GM23248 (cell line): ENCODE measurements around the gene MRPL42. TPM values are rescaled to one million over a fixed set of nuclear protein-coding genes. Genes with fewer than 3 reads are reported as not detected.

Experiments used
- DNase-seq: peaks from one replicate; pipeline ENCODE4 v3.0.0-alpha.2; 2015
- H2AFZ ChIP-seq: fragments of 200-600 bp; sonication (generic); 2 replicates; pipeline ENCODE4 v1.6.1; 2016; ENCODE audit warnings: antibody characterized with exemption
- H3F3A ChIP-seq: fragments of 200-600 bp; sonication (generic); 2 replicates; pipeline ENCODE4 v1.6.1; 2016; ENCODE audit warnings: mild to moderate bottlenecking, antibody characterized with exemption, mixed run types; ENCODE audit not compliant: insufficient read depth
- H3K27ac ChIP-seq: fragments of 200-600 bp; sonication (generic); 2 replicates; pipeline ENCODE4 v1.5.1; 2016; ENCODE audit warnings: mild to moderate bottlenecking
- H3K27me3 ChIP-seq: fragments of 200-600 bp; sonication (generic); replicated peaks from 2 replicates; pipeline ENCODE4 v1.6.1; 2016; ENCODE audit warnings: mild to moderate bottlenecking; ENCODE audit not compliant: insufficient read depth
- H3K36me3 ChIP-seq: fragments of 200-600 bp; sonication (generic); 2 replicates; pipeline ENCODE4 v1.6.1; 2016; ENCODE audit warnings: low read depth, mild to moderate bottlenecking
- H3K4me1 ChIP-seq: fragments of 200-600 bp; sonication (generic); 2 replicates; pipeline ENCODE4 v1.6.1; 2016; ENCODE audit warnings: mild to moderate bottlenecking; ENCODE audit not compliant: insufficient read depth
- H3K4me2 ChIP-seq: fragments of 200-600 bp; sonication (generic); one replicate; pipeline ENCODE4 v1.6.1; 2016; ENCODE audit warnings: mild to moderate bottlenecking; ENCODE audit not compliant: unreplicated experiment
- H3K4me3 ChIP-seq: fragments of 200-600 bp; sonication (generic); 2 replicates; pipeline ENCODE4 v1.5.1; 2016; ENCODE audit warnings: mild to moderate bottlenecking
- H3K79me2 ChIP-seq: fragments of 200-600 bp; sonication (generic); 2 replicates; pipeline ENCODE4 v1.6.1; 2016; ENCODE audit warnings: mild to moderate bottlenecking; ENCODE audit not compliant: insufficient read depth
- H3K9ac ChIP-seq: fragments of 200-600 bp; sonication (generic); 2 replicates; pipeline ENCODE4 v1.6.1; 2016; ENCODE audit warnings: mild to moderate bottlenecking
- H3K9me2 ChIP-seq: fragments of 200-600 bp; sonication (generic); 2 replicates; pipeline ENCODE4 v1.6.1; 2016; ENCODE audit warnings: mixed run types, mild to moderate bottlenecking, moderate library complexity; ENCODE audit not compliant: insufficient read depth
- H3K9me3 ChIP-seq: fragments of 200-600 bp; sonication (generic); one replicate; pipeline ENCODE4 v1.6.1; 2017; ENCODE audit warnings: low read depth
- H4K20me1 ChIP-seq: fragments of 200-600 bp; sonication (generic); 2 replicates; pipeline ENCODE4 v1.6.0; 2016; ENCODE audit not compliant: insufficient read depth
- EZH2 ChIP-seq: fragments of 200-600 bp; sonication (generic); IDR thresholded peaks from 2 replicates; pipeline ENCODE4 v1.6.1; 2018; ENCODE audit warnings: antibody characterized with exemption, mild to moderate bottlenecking; ENCODE audit not compliant: insufficient read depth, poor library complexity, severe bottlenecking
- EZH2phosphoT487 ChIP-seq: fragments of 200-600 bp; sonication (generic); IDR thresholded peaks from 2 replicates; pipeline ENCODE4 v1.6.1; 2018; ENCODE audit warnings: antibody characterized with exemption, moderate library complexity, mild to moderate bottlenecking, low read depth; ENCODE audit not compliant: insufficient read depth
- WGBS, 2 experiments: methylation state at CpG; one replicate each; pipeline ENCODE4 v1.1.6; 2015 to 2017; ENCODE audit warnings: low lambda C conversion rate in 2 of 2, low coverage in 1 of 2; ENCODE audit errors: missing lambda C conversion rate in 2 of 2; 5-methylcytosine and 5-hydroxymethylcytosine counted together
- in situ Hi-C: fragments of 300-500 bp; cut with MboI; formaldehyde crosslinking; loops from 2 replicates; pipeline ENCODE4 v1.15.0; 2020
- polyA plus RNA-seq: library from polyadenylated mRNA; unstranded; fragments of >200 nt; fragmentation: Nextera tagmentation; extraction: Ambion mirVana; gene quantifications from 2 replicates; pipeline ENCODE4 v1.2.1, GENCODE V29; 2016
- total RNA-seq: library from RNA; depleted of rRNA; stranded (reverse); fragments of >200 nt; shearing (Covaris generic); gene quantifications from 2 replicates; pipeline ENCODE4 v1.2.3, GENCODE V29; 2014

The MRPL42 gene
- total and polyA plus RNA-seq, 2 experiments from 2014 or later: 75.0 to 87.2 TPM

DNA sequence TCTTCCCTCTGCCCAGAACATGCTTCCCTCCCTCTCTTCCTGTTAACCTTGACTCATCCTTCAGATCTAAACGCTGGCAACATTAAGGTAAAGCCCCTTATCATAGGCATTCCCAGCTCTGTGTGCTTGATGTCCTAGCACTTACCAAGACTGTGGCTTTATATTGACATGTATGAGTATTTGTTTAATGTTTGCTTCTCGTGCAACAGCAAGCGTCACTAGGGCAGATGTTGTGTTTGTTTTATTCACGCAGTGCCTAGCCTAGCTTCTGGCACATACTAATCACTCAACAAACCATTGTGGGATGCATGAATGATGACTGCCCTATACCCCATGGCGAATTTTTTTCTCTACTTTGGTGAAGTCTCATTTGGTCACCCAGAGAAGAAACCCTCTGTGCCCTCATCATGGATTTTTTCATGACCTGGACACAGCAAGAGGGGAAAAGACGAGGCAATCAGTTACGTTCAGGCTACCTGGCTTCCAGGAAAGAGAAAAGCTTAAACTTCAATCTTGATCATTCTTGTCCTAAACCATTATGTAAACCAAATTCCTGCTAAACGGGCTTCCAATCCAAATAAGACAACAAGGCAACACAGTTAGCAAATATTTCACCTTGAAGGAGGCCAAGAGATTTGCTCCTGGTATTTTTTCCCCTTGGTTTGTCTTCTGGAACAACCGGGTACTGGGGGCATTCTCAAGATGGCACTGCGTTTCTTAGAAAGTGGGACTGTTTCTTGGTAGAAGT lies 57.2 kb downstream of the MRPL42 start:
- peaks cover 9% of the 10 kb centered on the region; the same call in 1 of the 2 replicates for H3K4me1 ChIP-seq
- in situ Hi-C loops: no loop called here
- 66 to 67% methylated on average over 10 of the region's 10 CpGs for WGBS, 2 experiments
- H3K9me2 ChIP-seq: no peaks in the 10 kb centered on the region
- H3K79me2 ChIP-seq: no peaks in the 10 kb centered on the region
- no peak overlapping the region for H2AFZ ChIP-seq
- TF ChIP-seq EZH2 (no peak), EZH2phosphoT487 (no peak)
- no peak for DNase-seq
- no peak overlapping the region for H3K4me2 ChIP-seq
- H4K20me1 ChIP-seq: no peaks in the 10 kb centered on the region
- no peaks in the 10 kb centered on the region for H3K36me3 ChIP-seq
- H3F3A ChIP-seq: 0 out of 2 replicates have a peak, but pooled peaks cover 5% of the 10 kb centered on the region
- no peaks in the 10 kb centered on the region for H3K27me3 ChIP-seq
- H3K4me3 ChIP-seq: no peak overlapping the region
- H3K27ac ChIP-seq: no peak overlapping the region
- no peak overlapping the region for H3K9ac ChIP-seq
- H3K9me3 ChIP-seq: no peaks in the 10 kb centered on the region

DNA sequence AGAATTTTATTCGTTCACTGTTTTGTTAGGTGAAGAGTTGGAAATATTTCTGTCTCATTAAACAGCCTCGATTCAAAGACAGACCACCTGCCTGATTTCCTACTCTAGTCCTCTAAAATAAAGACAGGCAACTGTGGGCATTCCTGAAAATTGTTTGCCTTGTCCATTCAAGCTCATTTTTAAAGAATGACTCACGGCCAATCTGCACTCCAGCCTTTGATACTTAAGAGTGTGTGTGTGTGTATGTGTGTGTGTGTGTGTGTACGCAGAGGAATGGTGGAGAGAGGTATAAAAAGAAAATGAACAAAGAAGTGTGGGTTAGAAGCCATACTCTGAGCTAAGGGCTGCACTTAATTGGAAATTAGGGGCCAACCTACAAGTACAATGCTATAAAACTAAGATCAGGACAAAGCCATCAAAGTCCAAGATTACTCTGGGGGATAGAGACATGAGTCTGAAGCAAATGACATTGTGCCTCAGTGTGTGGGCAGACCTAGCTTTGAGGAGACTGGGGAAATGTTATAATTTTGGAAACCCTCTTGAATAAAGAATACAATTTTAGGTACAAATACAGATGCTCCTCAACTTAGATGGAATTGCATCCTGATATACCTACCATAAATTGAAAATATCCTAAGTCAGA lies 59.6 kb downstream of the MRPL42 start:
- WGBS, 2 experiments: 34 to 37% methylated on average over 4 of the region's 4 CpGs
- no peak for TF ChIP-seq EZH2phosphoT487
- no peak for TF ChIP-seq EZH2

DNA sequence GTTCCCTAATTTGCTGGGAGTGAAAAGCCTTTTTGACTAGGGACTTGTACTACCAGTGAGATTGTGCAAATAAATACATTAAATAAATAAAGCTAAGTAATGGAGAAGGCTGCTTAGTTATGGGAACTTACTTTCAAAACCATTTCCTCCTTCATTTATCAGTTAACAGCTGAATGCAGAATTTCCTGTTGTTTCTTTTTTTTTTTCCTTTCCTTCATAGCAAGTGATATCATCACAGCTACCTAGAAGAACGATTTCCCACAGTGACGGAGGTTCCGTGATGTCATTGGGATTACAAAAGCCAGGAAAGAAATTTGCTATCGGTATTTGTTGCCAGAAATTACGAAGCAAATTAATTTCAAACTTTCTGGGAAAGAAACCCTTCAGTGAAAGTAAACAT lies 63.0 kb downstream of the MRPL42 start:
- Histone ChIP-seq H4K20me1 (no peaks in the 10 kb centered on the region), H3K9ac (no peak overlapping the region), H3K9me2 (no peaks in the 10 kb centered on the region), H3K79me2 (no peaks in the 10 kb centered on the region), H3K4me1 (peaks cover 9% of the 10 kb centered on the region; the same call in 1 of the 2 replicates), H3K4me3 (no peak overlapping the region), H3K27me3 (no peaks in the 10 kb centered on the region), H3K9me3 (no peaks in the 10 kb centered on the region), H3K36me3 (no peaks in the 10 kb centered on the region), H2AFZ (no peak overlapping the region), H3K4me2 (no peak overlapping the region), H3F3A (0 out of 2 replicates have a peak, but pooled peaks cover 5% of the 10 kb centered on the region), H3K27ac (no peak overlapping the region)
- TF ChIP-seq EZH2phosphoT487 (no peak), EZH2 (no peak)
- DNase-seq: no peak
- 35 to 39% methylated on average over 5 of the region's 5 CpGs for WGBS, 2 experiments
- in situ Hi-C loops: no loop called here

More for the DNA sequence above, 59.6 kb downstream of the MRPL42 start:
- Histone ChIP-seq H3K9me3 (no peaks in the 10 kb centered on the region), H3K27me3 (no peaks in the 10 kb centered on the region), H3K4me1 (peaks cover 9% of the 10 kb centered on the region; the same call in 1 of the 2 replicates), H4K20me1 (no peaks in the 10 kb centered on the region), H3K4me3 (no peak overlapping the region), H3K36me3 (no peaks in the 10 kb centered on the region), H3K79me2 (no peaks in the 10 kb centered on the region), H2AFZ (no peak overlapping the region), H3K9me2 (no peaks in the 10 kb centered on the region), H3K27ac (no peak overlapping the region), H3K9ac (no peak overlapping the region), H3F3A (0 out of 2 replicates have a peak, but pooled peaks cover 5% of the 10 kb centered on the region), H3K4me2 (peak overlapping the region; percentile 10)
- in situ Hi-C loops: no loop called here
- DNase-seq: peak; percentile 82

DNA sequence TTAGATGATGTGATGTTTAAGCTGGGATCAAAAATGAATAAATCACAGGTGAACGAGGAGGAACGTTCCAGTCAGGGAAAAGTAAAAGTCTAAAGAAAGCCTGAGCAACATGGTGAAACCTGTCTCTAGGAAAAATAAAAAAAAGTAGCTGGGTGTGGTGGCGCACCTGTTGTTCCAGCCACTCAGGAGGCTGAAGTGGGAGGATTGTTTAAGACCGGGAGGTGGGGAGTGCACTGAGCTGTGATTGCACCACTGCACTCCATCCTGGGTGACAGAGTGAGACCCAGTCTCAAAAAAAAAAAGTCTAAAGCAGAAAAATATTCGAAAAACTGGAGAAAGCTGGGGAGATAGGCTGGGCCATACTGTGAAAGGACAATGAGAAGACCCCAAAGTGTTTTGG lies 66.0 kb downstream of the MRPL42 start:
- Histone ChIP-seq H3K27me3 (no peaks in the 10 kb centered on the region), H3K4me1 (peaks cover 7% of the 10 kb centered on the region; the same call in 1 of the 2 replicates), H3K36me3 (no peaks in the 10 kb centered on the region)

More for the DNA sequence above, 66.0 kb downstream of the MRPL42 start:
- H4K20me1 ChIP-seq: no peaks in the 10 kb centered on the region
- H3K27ac ChIP-seq: no peak overlapping the region
- DNase-seq: no peak
- no peak overlapping the region for H3K9ac ChIP-seq
- H3K4me3 ChIP-seq: no peak overlapping the region
- no peaks in the 10 kb centered on the region for H3K79me2 ChIP-seq
- no peaks in the 10 kb centered on the region for H3K9me3 ChIP-seq
- H2AFZ ChIP-seq: no peak overlapping the region
- TF ChIP-seq EZH2phosphoT487: no peak
- no peak for TF ChIP-seq EZH2
- 76% methylated on average over 5 of the region's 5 CpGs for WGBS, 2 experiments
- no peak overlapping the region for H3K4me2 ChIP-seq
- in situ Hi-C loops: no loop called here
- H3K9me2 ChIP-seq: no peaks in the 10 kb centered on the region
- peaks cover 12% of the 10 kb centered on the region; the same call in 1 of the 2 replicates for H3F3A ChIP-seq
